OCI-M2 (cell line): ENCODE measurements around the gene RALGAPA2.

ENCODE experiments used
- DNase-seq: peaks from one replicate; lab custom pipeline; 2025; ENCODE audit not compliant: unreplicated experiment; lab: John Stamatoyannopoulos, UW

RALGAPA2 gene

GRCh38 chr20:20480126-20480525 is 232.3 kb downstream of the RALGAPA2 start:
- no peak for DNase-seq

GRCh38 chr20:20477444-20478041 is 234.9 kb downstream of the RALGAPA2 start:
- DNase-seq = no peak

GRCh38 chr20:20476504-20476903 is 235.9 kb downstream of the RALGAPA2 start:
- no peak for DNase-seq

GRCh38 chr20:20473657-20474056 is 238.8 kb downstream of the RALGAPA2 start:
- DNase-seq = no peak

GRCh38 chr20:20472684-20473274 is 239.7 kb downstream of the RALGAPA2 start:
- no peak for DNase-seq

- DNase-seq = no peak
These were observed 246.0 kb downstream of the RALGAPA2 start for GRCh38 chr20:20466341-20466879.

GRCh38 chr20:20465252-20465651 is 247.2 kb downstream of the RALGAPA2 start:
- DNase-seq = no peak

- DNase-seq = no peak
These were observed 248.5 kb downstream of the RALGAPA2 start for GRCh38 chr20:20463933-20464374.

- no peak for DNase-seq
These were observed 250.3 kb downstream of the RALGAPA2 start for GRCh38 chr20:20462185-20462584.

- no peak for DNase-seq
These were observed 250.9 kb downstream of the RALGAPA2 start for GRCh38 chr20:20461551-20461950.

- no peak for DNase-seq
These were observed 252.7 kb downstream of the RALGAPA2 start for GRCh38 chr20:20459726-20460125.

GRCh38 chr20:20457392-20458126 is 254.9 kb downstream of the RALGAPA2 start:
- DNase-seq = no peak

GRCh38 chr20:20456741-20457140 is 255.7 kb downstream of the RALGAPA2 start:
- no peak for DNase-seq

GRCh38 chr20:20455926-20456325 is 256.5 kb downstream of the RALGAPA2 start:
- no peak for DNase-seq

GRCh38 chr20:20454850-20455627 is 257.4 kb downstream of the RALGAPA2 start:
- no peak for DNase-seq

GRCh38 chr20:20454367-20454766 is 258.1 kb downstream of the RALGAPA2 start:
- no peak for DNase-seq

GRCh38 chr20:20452254-20452676 is 260.2 kb downstream of the RALGAPA2 start:
- no peak for DNase-seq

- no peak for DNase-seq
These were observed 261.9 kb downstream of the RALGAPA2 start for GRCh38 chr20:20450521-20450920.

GRCh38 chr20:20448881-20449280 is 263.6 kb downstream of the RALGAPA2 start:
- DNase-seq = no peak

GRCh38 chr20:20447196-20447595 is 265.2 kb downstream of the RALGAPA2 start:
- DNase-seq = no peak

- DNase-seq = no peak
These were observed 265.9 kb downstream of the RALGAPA2 start for GRCh38 chr20:20446425-20447015.
